ENCODE results near the gene SYNE1.
A peak's percentile ranks its signal among the peaks of the same experiment; 100 is the strongest.

Gene SYNE1

GRCh38 chr6:152680879-152681517 lies 43.8 kb upstream of the SYNE1 start:
- Histone ChIP-seq H2BK120ac (ENCODE audit: insufficient read depth, low read length, poor library complexity) (no peak overlapping the region), H3K4ac (ENCODE audit: low read depth, low read length) (no peak overlapping the region), H3K9me3 (ENCODE audit: insufficient read depth, low read depth, low read length) (peaks cover 2% of the 10 kb centered on the region), H2AK5ac (ENCODE audit: low read length) (no peak overlapping the region), H4K91ac (ENCODE audit: low read depth, low read length) (no peak overlapping the region), H3K4me1 (ENCODE audit: control insufficient read depth in 1 of 2, insufficient read depth in 2 of 2, low read length in 2 of 2) (peaks cover 2 to 4% of the 10 kb centered on the region in 2 experiments), H3K27me3 (ENCODE audit: insufficient read depth, low read length) (no peaks in the 10 kb centered on the region), H3K23ac (ENCODE audit: low read length) (no peak overlapping the region), H2BK5ac (ENCODE audit: low read depth, low read length, poor library complexity) (no peak overlapping the region), H3K79me2 (ENCODE audit: control insufficient read depth, insufficient read depth, low read length, poor library complexity) (no peaks in the 10 kb centered on the region), H3K36me3 (ENCODE audit: control insufficient read depth in 1 of 2, insufficient read depth in 2 of 2, low read length in 2 of 2) (no peaks in the 10 kb centered on the region), H3K4me2 (ENCODE audit: low read length) (no peak overlapping the region), H2AFZ (ENCODE audit: insufficient read depth, low read length, poor library complexity) (no peak overlapping the region), H3K14ac (ENCODE audit: low read length) (no peak overlapping the region), H2BK12ac (ENCODE audit: low read length) (no peak overlapping the region), H4K12ac (ENCODE audit: low read depth, low read length) (no peak overlapping the region), H4K8ac (ENCODE audit: low read depth, low read length) (no peak overlapping the region), H3K79me1 (ENCODE audit: low read length) (peaks cover 1% of the 10 kb centered on the region), H3K4me3 (ENCODE audit: low read depth, low read length) (no peak overlapping the region), H3K9ac (ENCODE audit: low read length) (no peak overlapping the region), H3K18ac (ENCODE audit: low read length) (no peak overlapping the region), H3K27ac (ENCODE audit: low read depth, low read length) (no peak overlapping the region)
- WGBS (ENCODE audit: extremely low coverage, insufficient coverage, insufficient read length) = no CpG with 5 or more reads among the region's 3 CpGs
- peak; percentile 4 to 69 for DNase-seq

DNA sequence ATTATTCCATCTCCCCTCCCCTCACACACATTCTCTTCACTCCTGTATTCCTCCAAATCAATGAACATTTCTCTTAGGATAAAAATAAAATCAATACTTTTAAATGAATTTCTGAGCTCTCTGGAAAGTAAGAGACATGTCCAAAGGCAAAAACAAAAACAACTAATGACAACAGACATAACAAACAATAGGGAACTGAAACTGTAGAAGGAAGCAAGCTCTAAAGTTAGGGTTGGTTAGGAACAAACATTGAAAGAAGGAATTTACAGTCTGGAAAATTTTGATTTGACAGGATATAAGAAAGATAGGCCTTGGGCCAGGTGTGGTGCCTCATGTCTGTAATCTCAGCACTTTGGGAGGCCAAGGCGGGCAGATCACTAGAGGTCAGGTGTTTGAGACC lies 43.0 kb upstream of the SYNE1 start:
- Histone ChIP-seq H3K9ac (ENCODE audit: low read length) (no peak overlapping the region), H3K4ac (ENCODE audit: low read depth, low read length) (no peak overlapping the region), H3K27me3 (ENCODE audit: insufficient read depth, low read length) (no peaks in the 10 kb centered on the region), H3K79me1 (ENCODE audit: low read length) (peaks cover 1% of the 10 kb centered on the region), H2BK12ac (ENCODE audit: low read length) (no peak overlapping the region), H3K23ac (ENCODE audit: low read length) (no peak overlapping the region), H3K9me3 (ENCODE audit: insufficient read depth, low read depth, low read length) (peaks cover 2% of the 10 kb centered on the region), H3K18ac (ENCODE audit: low read length) (no peak overlapping the region), H4K8ac (ENCODE audit: low read depth, low read length) (peak overlapping the region; percentile 10), H3K14ac (ENCODE audit: low read length) (no peak overlapping the region), H3K4me3 (ENCODE audit: low read depth, low read length) (no peak overlapping the region), H3K4me1 (ENCODE audit: control insufficient read depth in 1 of 2, insufficient read depth in 2 of 2, low read length in 2 of 2) (peaks cover 2 to 4% of the 10 kb centered on the region in 2 experiments), H2AFZ (ENCODE audit: insufficient read depth, low read length, poor library complexity) (no peak overlapping the region), H4K91ac (ENCODE audit: low read depth, low read length) (peak overlapping the region; percentile 47), H3K27ac (ENCODE audit: low read depth, low read length) (no peak overlapping the region), H3K4me2 (ENCODE audit: low read length) (no peak overlapping the region), H2AK5ac (ENCODE audit: low read length) (no peak overlapping the region), H3K79me2 (ENCODE audit: control insufficient read depth, insufficient read depth, low read length, poor library complexity) (no peaks in the 10 kb centered on the region), H4K12ac (ENCODE audit: low read depth, low read length) (no peak overlapping the region), H3K36me3 (ENCODE audit: control insufficient read depth in 1 of 2, insufficient read depth in 2 of 2, low read length in 2 of 2) (no peaks in the 10 kb centered on the region), H2BK5ac (ENCODE audit: low read depth, low read length, poor library complexity) (no peak overlapping the region), H2BK120ac (ENCODE audit: insufficient read depth, low read length, poor library complexity) (peak overlapping the region; percentile 33)
- no CpG with 5 or more reads among the region's 1 CpG for WGBS (ENCODE audit: extremely low coverage, insufficient coverage, insufficient read length)
- no peak for DNase-seq

DNA sequence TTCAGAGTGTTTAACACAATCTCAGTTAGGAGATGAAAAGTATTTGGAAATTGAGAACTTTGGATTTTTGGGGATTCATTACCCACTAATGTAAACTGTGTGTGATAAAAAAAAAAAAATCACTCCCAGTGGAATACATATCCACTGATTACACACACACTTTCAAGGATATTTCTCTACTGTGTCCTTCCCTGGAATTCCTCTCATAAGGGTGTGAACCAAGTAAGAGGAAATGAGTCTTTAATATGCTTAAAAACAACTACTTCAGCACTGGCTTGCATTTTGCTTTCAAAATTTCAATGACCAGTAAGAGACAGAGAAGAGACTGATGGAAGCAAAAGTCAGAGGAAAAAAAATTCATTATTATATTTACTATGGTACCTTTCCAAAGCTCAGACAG lies 36.1 kb upstream of the SYNE1 start:
- Histone ChIP-seq H2BK5ac (ENCODE audit: low read depth, low read length, poor library complexity) (no peak overlapping the region), H3K23ac (ENCODE audit: low read length) (no peak overlapping the region), H3K79me1 (ENCODE audit: low read length) (no peaks in the 10 kb centered on the region), H3K9me3 (ENCODE audit: insufficient read depth, low read depth, low read length) (peaks cover 2% of the 10 kb centered on the region), H3K4me3 (ENCODE audit: low read depth, low read length) (no peak overlapping the region), H2AK5ac (ENCODE audit: low read length) (no peak overlapping the region), H3K14ac (ENCODE audit: low read length) (no peak overlapping the region), H3K27me3 (ENCODE audit: insufficient read depth, low read length) (no peaks in the 10 kb centered on the region), H4K91ac (ENCODE audit: low read depth, low read length) (no peak overlapping the region), H2BK120ac (ENCODE audit: insufficient read depth, low read length, poor library complexity) (no peak overlapping the region), H3K4ac (ENCODE audit: low read depth, low read length) (no peak overlapping the region), H3K36me3 (ENCODE audit: control insufficient read depth in 1 of 2, insufficient read depth in 2 of 2, low read length in 2 of 2) (no peaks in the 10 kb centered on the region), H2AFZ (ENCODE audit: insufficient read depth, low read length, poor library complexity) (no peak overlapping the region), H3K18ac (ENCODE audit: low read length) (no peak overlapping the region), H3K79me2 (ENCODE audit: control insufficient read depth, insufficient read depth, low read length, poor library complexity) (no peaks in the 10 kb centered on the region), H3K4me2 (ENCODE audit: low read length) (no peak overlapping the region), H3K4me1 (ENCODE audit: control insufficient read depth in 1 of 2, insufficient read depth in 2 of 2, low read length in 2 of 2) (no peaks in the 10 kb centered on the region), H4K12ac (ENCODE audit: low read depth, low read length) (no peak overlapping the region), H3K9ac (ENCODE audit: low read length) (no peak overlapping the region), H4K8ac (ENCODE audit: low read depth, low read length) (no peak overlapping the region), H2BK12ac (ENCODE audit: low read length) (no peak overlapping the region), H3K27ac (ENCODE audit: low read depth, low read length) (no peak overlapping the region)
- DNase-seq = no peak

- no peak overlapping the region for H3K4me3 ChIP-seq (ENCODE audit: low read depth, low read length)
- no peak overlapping the region for H2BK12ac ChIP-seq (ENCODE audit: low read length)
- no peak overlapping the region for H4K8ac ChIP-seq (ENCODE audit: low read depth, low read length)
- H3K79me1 ChIP-seq (ENCODE audit: low read length) = no peaks in the 10 kb centered on the region
- H3K4me2 ChIP-seq (ENCODE audit: low read length) = no peak overlapping the region
- H3K9ac ChIP-seq (ENCODE audit: low read length) = no peak overlapping the region
- no peak overlapping the region for H4K12ac ChIP-seq (ENCODE audit: low read depth, low read length)
- H3K9me3 ChIP-seq (ENCODE audit: insufficient read depth, low read depth, low read length) = no peaks in the 10 kb centered on the region
- H3K4me1 ChIP-seq (ENCODE audit: control insufficient read depth in 1 of 2, insufficient read depth in 2 of 2, low read length in 2 of 2) = no peaks in the 10 kb centered on the region
- WGBS (ENCODE audit: extremely low coverage, insufficient coverage, insufficient read length) = 100% methylated on average over 1 of the region's 4 CpGs
- no peak overlapping the region for H3K23ac ChIP-seq (ENCODE audit: low read length)
- DNase-seq = no peak
- H3K79me2 ChIP-seq (ENCODE audit: control insufficient read depth, insufficient read depth, low read length, poor library complexity) = no peaks in the 10 kb centered on the region
- H2AK5ac ChIP-seq (ENCODE audit: low read length) = no peak overlapping the region
- H3K27me3 ChIP-seq (ENCODE audit: insufficient read depth, low read length) = no peaks in the 10 kb centered on the region
- no peaks in the 10 kb centered on the region for H3K36me3 ChIP-seq (ENCODE audit: control insufficient read depth in 1 of 2, insufficient read depth in 2 of 2, low read length in 2 of 2)
- H4K91ac ChIP-seq (ENCODE audit: low read depth, low read length) = no peak overlapping the region
- H2AFZ ChIP-seq (ENCODE audit: insufficient read depth, low read length, poor library complexity) = no peak overlapping the region
- no peak overlapping the region for H2BK5ac ChIP-seq (ENCODE audit: low read depth, low read length, poor library complexity)
- no peak overlapping the region for H3K4ac ChIP-seq (ENCODE audit: low read depth, low read length)
- H2BK120ac ChIP-seq (ENCODE audit: insufficient read depth, low read length, poor library complexity) = no peak overlapping the region
- H3K18ac ChIP-seq (ENCODE audit: low read length) = no peak overlapping the region
- no peak overlapping the region for H3K14ac ChIP-seq (ENCODE audit: low read length)
- H3K27ac ChIP-seq (ENCODE audit: low read depth, low read length) = no peak overlapping the region
Observed at GRCh38 chr6:152671171-152671570, 34.0 kb upstream of the SYNE1 start.

Measured in trophoblast cell (in vitro differentiated cells and primary cell).